ENCODE measurements around the gene RUNDC3A.

Gene RUNDC3A

DNA sequence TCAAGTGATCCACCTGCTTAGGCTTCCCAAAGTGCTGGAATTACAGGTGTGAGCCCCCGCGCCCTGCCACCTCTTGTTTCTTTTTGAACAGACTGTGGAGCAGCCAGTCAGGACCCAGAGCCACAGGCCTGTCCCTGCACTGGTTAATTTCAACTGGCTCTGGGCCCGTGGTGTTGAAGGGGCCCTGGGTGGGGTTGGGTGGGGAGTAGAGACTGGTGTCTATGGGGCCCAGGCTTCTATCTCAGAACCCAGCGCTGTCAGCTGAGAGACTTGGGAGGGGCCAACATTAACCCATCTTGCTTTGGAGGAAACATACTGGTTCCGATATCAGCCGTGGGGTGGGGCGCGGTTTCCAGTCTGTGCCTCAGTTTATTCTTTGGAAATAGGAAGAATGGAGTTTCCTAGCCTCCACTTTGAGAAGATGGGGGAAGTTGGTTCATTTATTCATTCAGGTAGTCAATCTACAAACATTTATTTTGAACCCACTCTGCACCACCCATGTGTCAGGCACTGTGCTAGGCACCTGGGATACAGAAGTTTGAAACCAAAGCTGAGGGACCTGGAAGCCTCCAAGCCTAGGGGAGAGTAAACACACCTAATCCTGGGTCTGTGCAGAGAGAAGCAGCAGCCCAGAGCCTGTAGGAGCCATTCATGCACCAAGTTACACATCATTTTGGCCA lies 24.9 kb upstream of the RUNDC3A start:
- no peak for DNase-seq (ENCODE audit: low read depth)

- no peak for DNase-seq (ENCODE audit: low read depth)
Measured at GRCh38 chr17:44284024-44284400, 24.4 kb upstream of the RUNDC3A start.

GRCh38 chr17:44287651-44288050 lies 20.8 kb upstream of the RUNDC3A start:
- no peak for DNase-seq (ENCODE audit: low read depth)

DNA sequence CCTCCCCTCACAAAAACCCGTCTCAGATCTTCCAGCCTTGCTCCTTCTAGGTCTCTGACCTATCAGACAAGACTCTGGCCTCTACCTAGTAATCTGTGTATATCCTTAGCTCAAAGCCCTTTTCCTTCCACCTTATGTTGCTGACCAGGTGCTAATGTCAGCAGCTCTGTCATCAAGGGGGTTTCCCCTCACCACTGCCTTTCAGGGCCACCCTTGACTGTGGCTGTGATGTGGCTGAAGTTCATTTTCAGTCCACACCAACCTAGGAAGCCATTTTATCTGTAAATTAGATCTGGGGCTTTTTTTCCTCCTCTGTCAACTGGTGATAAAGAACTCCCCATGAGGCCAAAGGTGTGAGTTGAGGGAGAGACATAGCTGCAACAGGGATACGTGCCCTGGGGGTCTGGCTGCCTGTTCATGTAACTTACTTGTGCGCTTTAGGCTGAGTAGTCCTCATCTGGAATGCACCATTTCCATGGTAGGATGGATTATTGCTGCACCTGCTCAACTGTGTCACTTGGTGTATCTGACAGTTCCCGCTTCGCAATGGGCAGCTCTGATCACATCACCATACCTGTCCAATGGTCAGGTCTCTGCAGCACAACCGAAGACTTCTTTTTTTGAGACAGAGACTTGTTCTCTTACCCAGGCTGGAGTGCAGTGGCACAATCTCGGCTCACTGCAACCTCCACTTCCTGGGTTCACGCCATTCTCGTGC lies 14.7 kb upstream of the RUNDC3A start:
- no peak for DNase-seq (ENCODE audit: low read depth)

DNA sequence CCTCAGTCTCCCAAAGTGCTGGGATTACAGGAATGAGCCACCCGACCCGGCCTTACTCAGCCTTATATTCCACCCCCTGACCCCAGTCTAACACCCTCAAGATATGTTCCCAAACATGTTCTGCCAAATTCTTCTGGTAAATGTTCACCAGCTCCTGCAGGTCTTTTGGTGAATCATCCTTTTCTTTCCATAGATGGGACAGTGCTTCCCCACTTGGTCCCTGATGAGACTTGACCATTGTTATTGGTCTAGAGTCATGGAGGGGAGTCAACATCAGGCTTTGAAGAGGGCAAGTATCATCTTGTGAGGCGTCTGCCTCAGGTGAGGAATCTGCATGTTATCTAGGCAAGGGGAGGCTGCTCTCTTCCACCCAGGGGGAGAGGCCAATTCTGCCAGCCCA lies 10.4 kb upstream of the RUNDC3A start:
- DNase-seq (ENCODE audit: low read depth) = no peak

GRCh38 chr17:44304651-44305050 lies 3.8 kb upstream of the RUNDC3A start:
- DNase-seq (ENCODE audit: low read depth) = no peak

DNA sequence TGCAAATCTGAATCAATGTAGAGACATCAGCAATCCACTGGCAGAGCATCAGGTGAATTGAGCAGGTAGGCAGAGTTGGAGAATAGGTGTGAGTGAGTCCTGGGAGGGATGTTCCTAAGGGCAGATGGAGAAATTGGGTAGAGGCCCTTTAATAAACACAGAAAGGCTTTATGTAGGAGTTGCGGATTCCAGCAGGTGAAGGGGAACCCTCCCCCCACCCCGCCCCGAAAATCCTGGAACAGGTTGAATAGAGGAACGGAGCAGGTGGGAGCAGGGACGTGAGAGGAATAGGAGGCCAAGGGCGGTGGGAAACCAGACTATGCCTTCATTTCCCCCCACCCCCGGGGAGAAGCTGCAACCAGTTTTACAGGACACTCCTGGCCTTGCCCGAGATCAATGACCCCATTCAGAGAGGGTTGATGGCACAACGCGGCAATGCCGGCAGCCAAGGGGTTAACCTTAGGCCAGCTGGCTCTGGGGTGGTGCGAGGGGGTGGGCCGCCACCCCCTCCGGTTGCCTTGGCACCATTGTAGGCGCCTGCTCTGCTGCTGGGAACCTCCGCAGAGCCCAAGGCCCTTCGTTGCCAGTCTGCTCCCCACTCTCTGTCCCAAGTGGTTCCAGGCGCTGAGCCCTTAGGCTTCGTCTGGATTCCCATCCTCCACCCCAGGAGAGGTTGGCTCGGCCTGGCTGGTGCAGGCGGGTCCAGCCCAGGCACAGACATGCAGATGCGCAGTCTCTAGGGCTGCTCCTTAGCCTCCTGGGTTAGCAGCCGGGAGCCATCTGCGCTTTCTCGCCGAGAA lies 814 bp upstream of the RUNDC3A start:
- no peak for DNase-seq (ENCODE audit: low read depth)

DNA sequence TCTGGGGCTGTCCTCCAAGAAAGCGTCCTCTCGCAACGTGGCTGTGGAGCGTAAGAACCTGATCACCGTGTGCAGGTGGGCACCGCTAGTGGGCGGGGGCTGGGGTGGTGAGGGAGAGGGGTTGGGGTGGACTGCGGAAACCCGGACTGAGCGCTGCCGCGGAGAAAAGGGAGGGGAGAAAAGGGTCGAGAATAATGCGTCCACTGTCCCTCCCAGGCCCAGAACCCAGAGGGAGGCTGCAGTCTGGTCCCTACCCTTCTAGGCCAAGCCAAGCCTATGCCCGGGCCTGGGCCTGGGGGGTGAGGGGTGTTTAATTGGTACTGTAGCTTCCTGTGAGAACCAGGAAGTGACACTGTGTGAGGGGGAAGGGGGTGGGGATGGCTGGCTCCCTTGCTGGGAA lies 464 bp downstream of the RUNDC3A start:
- no peak for DNase-seq (ENCODE audit: low read depth)

DNA sequence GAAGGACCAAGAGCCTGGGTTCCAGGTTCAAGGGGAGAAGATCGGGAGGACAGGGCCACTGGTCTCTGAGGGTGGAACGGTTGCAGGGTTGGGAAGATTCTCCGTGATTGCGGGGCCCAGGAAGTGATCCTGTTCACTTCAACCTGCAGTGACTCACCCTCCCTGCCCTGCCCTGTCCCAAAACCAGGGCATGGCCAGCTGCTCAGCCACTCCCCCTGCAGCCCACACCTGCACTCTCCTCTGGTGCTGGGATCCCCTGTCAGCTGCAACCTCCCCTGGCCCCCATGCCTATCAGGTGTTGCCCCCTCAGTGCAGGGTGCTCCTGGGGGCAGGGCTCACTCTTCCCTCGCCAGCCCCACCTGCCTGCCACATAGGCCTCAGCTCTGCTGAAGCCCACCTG lies 1.1 kb downstream of the RUNDC3A start:
- DNase-seq (ENCODE audit: low read depth) = no peak

- DNase-seq (ENCODE audit: low read depth) = no peak
Measured at GRCh38 chr17:44310188-44310587, 1.8 kb downstream of the RUNDC3A start.

DNA sequence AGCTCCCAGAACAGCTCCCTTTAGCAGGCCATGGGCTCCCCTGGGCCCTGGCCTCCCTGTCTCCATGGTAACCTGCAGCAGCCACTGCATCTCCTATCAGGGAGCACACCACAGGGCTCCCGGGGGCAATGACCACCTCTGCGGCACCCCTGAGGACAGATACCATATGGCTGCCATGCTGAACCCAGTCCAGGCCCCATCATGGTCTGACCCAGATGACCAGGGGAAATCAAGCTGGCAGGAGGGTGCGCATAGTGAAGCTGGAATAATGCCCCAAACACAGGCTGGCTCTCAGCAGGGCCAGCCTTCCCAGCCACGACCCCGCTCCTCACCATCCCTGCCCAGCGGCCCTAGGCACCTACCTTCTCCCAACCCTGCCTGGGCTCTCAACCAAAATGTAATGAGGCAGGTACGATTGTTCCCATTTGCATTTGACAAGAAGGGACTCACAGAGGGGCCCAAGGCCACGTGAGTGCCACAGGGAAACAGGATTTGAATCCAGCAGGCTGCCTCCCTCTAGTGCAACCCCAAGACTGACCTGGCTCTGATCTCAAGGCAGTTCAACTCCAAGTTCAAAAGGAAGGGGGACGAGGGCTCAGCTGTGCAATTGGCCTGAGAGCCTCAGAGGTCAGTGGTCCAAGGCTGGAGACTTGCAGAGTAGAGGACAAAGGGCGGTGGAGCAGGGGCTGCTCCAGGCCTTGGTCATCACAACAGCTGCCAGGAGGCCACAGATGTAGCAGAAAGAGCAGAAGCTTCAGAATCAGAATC lies 2.4 kb downstream of the RUNDC3A start:
- DNase-seq (ENCODE audit: low read depth) = no peak

DNA sequence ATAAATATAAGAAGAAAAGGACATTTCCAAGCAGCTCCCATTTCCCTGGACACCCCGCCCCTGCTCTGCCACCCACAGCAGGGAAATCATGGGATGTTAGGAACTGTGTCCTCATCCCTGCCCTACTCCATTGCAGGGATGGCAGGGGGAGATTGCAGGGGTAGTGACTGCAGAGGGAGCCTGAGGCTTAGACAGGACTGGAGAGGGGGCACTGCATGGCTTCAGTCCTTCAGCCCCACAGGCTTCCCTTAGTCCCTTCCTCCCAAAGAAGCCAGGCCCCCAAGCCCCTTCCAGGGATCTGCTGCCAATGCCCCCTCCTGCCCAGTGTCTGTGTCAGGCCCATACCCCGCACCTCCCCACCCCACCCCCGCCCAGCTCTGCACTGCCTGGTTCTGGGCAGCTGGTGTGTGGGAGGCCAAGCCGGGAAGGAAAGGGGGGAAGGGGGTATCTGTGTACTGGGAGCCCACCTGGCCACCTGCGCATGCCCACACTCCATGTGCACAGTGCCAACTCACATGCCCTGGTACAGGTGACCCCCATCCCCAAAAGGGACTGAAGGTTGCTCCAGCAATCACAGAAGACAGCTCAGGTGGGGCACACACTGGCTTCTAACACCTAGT lies 3.3 kb downstream of the RUNDC3A start:
- DNase-seq (ENCODE audit: low read depth) = no peak

DNA sequence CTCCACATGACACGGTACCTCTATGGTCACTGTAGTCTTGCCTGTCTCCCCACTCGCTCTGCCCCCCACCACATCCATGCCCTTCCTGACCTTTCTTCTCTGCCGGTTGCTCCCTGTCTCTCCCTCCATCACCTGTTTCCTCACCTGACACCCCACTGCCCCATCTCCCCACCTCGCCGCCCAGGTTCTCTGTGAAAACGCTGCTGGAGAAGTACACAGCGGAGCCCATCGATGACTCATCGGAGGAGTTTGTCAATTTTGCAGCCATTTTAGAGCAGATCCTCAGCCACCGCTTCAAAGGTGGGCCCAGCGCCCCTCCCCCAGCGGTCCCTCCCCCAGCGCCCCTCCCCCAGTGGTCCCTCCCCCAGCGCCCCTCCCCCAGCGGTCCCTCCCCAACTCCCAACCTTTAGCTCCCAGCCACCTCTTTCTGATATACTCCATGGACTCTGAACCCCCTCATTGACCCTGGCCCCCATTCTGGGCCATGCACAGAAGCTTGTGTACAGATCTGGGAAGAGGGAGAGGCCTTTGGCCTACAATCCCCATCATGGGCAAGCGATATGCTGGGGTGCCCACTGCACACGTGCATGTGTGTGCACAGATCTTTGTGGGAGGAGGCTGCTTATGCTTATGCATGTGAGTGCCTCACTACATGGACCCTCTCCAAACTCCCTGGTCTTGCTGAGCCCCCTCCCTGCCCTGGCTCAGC lies 4.1 kb downstream of the RUNDC3A start:
- DNase-seq (ENCODE audit: low read depth) = no peak

GRCh38 chr17:44314031-44314430 lies 5.6 kb downstream of the RUNDC3A start:
- DNase-seq (ENCODE audit: low read depth) = no peak

GRCh38 chr17:44314524-44314868 lies 6.1 kb downstream of the RUNDC3A start:
- no peak for DNase-seq (ENCODE audit: low read depth)

DNA sequence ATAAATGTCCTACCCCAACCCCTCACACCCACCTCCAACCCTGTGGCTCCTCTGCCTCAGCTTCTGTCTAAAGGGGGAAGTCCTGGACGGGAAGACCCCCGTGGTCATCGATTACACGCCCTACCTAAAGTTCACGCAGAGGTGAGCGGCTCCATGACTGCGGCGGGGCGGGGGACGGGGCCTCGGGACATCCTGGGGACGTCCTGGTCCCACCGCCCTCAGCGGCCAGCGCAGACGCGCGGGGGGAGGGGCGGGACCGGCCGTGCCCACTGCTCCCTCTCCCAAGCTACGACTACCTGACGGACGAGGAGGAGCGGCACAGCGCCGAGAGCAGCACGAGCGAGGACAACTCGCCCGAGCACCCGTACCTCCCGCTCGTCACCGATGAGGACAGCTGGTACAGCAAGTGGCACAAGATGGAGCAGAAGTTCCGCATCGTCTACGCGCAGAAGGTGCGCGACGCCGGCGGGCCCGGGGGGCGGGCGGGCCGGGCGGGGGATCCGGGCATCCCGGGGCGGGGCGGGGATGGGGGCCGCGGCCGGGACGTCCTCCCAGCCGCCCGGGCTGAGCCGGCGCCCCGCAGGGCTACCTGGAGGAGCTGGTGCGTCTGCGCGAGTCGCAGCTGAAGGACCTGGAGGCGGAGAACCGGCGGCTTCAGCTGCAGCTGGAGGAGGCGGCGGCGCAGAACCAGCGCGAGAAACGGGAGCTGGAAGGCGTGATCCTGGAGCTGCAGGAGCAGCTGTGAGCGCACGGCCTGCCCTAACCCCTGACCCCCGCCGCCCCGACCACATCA lies 6.7 kb downstream of the RUNDC3A start:
- DNase-seq (ENCODE audit: low read depth) = peak; percentile 51

DNA sequence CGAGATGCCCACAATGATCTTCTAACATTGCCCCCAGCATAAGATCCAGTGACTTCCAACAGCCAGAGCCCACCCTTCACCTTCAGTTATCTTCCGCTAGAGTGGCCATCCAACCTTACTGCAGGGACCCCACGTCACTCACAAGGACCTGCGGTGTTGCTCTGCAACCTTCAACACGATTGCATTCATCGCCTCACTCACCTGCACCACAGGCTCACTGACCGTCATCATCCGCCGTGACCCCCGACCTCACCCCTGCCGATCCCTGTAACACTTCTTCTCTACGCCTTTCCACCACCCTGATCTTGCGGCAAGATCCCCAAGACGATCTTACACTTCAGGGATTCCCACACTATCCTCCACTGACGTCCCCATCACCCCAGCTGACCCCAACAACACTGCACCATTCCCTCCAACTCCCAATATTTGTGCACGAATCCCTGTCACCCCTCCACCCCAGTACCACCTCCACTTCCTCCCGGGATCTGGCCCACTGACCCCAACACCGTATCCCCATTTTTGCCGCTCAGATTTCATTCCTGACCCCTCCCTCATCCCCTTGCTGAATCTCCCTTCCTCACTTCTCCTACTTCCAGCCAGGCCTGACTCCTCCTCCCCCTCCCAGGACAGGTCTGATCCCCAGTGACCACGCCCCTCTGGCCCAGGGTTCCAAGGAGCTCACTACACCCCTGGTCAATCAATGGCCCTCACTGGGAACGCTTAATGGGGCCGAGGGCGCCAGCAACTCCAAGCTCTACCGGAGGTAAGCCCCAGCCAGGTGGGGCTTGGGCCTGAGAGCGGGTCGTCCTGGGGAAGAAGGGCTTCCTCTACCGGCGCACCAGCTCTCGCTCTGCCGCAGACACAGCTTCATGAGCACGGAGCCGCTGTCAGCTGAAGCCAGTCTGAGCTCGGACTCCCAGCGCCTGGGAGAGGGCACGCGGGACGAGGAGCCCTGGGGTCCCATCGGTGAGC lies 7.6 kb downstream of the RUNDC3A start:
- no peak for DNase-seq (ENCODE audit: low read depth)

DNA sequence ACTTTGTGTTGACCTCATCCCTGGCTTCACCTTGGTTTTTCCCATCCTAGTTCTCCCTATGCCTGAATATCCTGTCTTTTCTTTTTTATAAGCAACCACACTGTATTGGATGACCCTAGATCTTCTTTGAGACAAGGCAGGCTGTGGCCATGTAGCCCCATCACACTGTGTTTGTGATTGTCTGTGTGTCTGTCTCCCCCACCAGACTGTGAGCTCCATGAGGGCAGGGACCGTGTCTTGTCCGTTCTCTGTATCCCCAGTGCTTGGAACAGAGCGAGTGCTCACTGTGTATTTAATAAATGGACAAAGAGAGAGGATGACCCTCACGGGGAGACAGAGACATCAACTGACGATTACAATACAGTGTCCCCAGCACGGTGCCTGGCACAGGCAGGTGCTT lies 9.1 kb downstream of the RUNDC3A start:
- DNase-seq (ENCODE audit: low read depth) = no peak
